ENCODE data around the gene MIR17HG. TPM values are rescaled to one million over a fixed set of nuclear protein-coding genes. Genes with fewer than 3 reads are reported as not detected.
"Not testable (repeated sequence)": the region's sequence is repeated elsewhere in the genome, so short reads cannot be mapped to it uniquely, and the experiment has no call there.

The MIR17HG gene
- 1 to 10 TPM; 2.1 to 9.7 (median 4.0) TPM for polyA plus RNA-seq (ENCODE audit: insufficient read length in 4 of 4)

- DNase-seq (ENCODE audit: low read depth in 4 of 4, low spot score in 3 of 4), result peak; percentile 59 to 84 (median 78)
Measured at GRCh38 chr13:91347202-91347995, at the start of gene MIR17HG. Gene MIR17HG, plus strand, starts transcription at chr13:91347687.

DNA sequence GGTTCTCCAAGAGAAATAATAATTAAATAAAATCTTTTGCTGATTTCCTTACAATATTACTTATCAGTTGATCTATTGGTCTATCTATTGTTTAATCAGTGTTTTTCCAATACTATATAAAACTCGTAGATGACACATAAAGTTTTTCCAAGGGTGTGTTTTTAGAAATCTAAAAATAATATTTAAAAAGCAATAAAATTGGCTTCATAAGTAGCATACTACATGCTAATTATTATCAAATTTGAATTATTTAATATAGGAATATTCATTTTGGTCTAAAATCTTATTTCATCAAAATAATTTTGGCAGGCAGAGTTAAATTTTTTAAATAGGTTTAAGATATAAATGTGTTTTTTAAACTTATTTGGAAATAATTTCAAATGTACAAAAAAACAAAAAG, 49.4 kb upstream of the MIR17HG start:
- no peak for DNase-seq (ENCODE audit: low read depth in 4 of 4, low spot score in 3 of 4)

- DNase-seq (ENCODE audit: low read depth in 4 of 4, low spot score in 3 of 4), result no peak
Measured at GRCh38 chr13:91302111-91302510, 45.4 kb upstream of the MIR17HG start.

- no peak for DNase-seq (ENCODE audit: low read depth in 4 of 4, low spot score in 3 of 4)
Measured at GRCh38 chr13:91303031-91303430, 44.5 kb upstream of the MIR17HG start.

DNA sequence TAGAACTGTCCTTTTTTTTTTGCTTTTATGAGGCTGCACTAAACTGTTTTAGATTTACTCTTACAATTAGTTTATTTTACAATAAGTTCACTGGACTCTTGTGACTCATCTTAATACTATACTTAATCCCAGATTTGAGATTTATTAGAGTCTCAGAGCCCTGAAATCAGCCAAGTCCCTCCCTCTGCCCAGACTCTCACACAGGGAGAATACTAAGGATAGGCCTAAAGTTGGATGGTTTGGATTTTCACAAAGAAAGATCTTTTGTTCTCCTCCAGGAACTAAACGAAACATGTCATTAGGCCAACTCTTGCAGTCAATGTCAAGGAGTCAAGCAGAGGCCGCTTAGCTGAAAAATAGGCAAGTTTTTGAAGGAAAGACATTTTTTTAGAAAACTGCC, 42.7 kb upstream of the MIR17HG start:
- no peak for DNase-seq (ENCODE audit: low read depth in 4 of 4, low spot score in 3 of 4)

GRCh38 chr13:91305652-91306051, 41.8 kb upstream of the MIR17HG start:
- DNase-seq (ENCODE audit: low read depth in 4 of 4, low spot score in 3 of 4), result no peak

DNA sequence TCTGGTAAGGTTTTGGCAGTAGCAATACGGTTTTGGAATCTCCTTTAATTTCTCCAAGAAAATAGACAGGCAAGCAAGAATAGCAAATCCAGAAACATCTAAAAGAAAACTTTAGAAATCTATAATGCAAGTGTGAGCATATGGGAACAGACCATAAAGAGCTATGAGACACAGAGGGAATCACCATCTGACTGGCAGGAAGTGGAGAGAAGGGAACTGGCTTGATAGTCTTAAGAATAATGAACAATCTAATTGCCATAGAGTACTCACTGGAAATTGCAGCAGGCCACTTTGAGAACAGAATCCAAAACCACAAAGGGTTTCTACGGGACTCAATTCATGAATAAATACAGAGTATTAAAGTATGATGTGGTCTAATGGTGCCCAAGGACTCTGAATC, 39.6 kb upstream of the MIR17HG start:
- no peak for DNase-seq (ENCODE audit: low read depth in 4 of 4, low spot score in 3 of 4)

DNA sequence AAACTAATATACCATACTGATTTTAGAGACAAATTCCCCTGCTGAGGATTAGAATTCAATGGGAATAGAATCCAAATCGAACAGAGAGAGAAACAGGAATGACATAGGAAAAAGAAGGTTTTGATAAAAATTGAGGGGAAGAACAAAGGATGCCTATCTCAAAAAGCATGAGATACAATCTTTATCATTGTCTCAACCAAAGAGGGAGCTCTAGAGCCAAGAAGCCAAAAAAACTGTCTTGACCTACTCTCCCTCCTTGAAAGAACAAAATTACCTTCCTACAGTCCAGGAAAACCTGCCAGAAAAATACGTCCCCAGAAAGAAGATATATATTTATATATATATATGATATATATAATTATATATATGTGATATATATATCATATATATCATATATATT, 39.2 kb upstream of the MIR17HG start:
- no peak for DNase-seq (ENCODE audit: low read depth in 4 of 4, low spot score in 3 of 4)

DNA sequence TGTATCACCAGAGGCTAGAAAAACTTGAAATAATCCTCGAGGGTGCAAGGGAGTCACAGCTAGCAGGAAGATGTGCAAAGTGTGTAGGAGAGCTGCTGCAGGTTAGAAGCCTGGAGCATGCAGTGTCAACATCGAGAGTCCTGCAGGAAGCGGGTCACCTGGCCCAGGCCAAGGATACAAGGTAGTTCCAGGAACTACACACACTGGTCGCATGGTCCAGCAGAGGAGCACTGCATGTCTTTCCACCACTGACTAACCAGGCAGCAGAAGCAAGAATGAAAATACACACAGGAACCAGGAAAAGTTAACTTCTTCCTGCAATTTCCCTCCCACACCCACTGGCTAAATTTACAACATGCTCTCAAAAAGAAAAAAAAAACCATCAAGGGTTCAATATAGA, 36.0 kb upstream of the MIR17HG start:
- no peak for DNase-seq (ENCODE audit: low read depth in 4 of 4, low spot score in 3 of 4)

GRCh38 chr13:91312324-91312723, 35.2 kb upstream of the MIR17HG start:
- no peak for DNase-seq (ENCODE audit: low read depth in 4 of 4, low spot score in 3 of 4)

DNA sequence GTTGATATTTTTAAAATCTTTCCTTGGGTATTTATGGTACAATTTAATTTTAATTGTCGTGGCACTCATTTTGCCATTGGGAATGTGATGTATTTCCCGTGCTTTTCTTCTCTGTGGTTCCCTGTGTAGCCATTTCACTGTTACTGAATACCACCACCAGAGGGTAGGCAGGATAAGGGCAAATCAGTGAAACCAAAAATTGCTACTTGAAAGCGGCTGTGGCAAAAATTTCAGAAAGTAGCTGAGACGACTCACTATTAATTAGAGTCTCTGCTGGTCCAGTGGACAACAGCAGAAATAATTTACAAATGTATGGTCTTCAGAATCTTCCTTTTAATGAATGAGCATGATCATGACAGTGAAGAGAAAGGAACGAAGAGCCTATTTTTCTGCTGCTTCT, 34.4 kb upstream of the MIR17HG start:
- no peak for DNase-seq (ENCODE audit: low read depth in 4 of 4, low spot score in 3 of 4)

- DNase-seq (ENCODE audit: low read depth in 4 of 4, low spot score in 3 of 4), result no peak
Measured at GRCh38 chr13:91313581-91313980, 33.9 kb upstream of the MIR17HG start.

GRCh38 chr13:91314888-91315287, 32.6 kb upstream of the MIR17HG start:
- no peak for DNase-seq (ENCODE audit: low read depth in 4 of 4, low spot score in 3 of 4)

DNA sequence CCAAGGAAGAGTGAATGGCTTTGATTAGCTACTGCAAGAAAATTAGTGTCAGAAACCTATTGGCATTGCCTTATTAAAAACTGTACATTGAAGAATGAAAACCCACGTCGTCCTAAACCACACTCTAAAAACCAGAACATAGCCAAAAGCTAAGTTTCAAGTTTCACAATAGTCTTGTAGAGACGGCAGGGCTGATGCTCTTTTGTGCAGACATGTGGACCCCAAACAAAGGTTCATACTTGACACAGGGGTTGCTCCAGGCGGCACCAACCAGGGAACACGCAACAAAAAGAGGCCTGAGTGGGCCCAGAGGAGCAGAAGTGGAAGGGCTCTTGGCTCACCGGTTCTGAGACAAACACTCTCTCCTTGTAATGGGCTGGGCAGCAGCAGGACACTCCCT, 28.6 kb upstream of the MIR17HG start:
- no peak for DNase-seq (ENCODE audit: low read depth in 4 of 4, low spot score in 3 of 4)

DNA sequence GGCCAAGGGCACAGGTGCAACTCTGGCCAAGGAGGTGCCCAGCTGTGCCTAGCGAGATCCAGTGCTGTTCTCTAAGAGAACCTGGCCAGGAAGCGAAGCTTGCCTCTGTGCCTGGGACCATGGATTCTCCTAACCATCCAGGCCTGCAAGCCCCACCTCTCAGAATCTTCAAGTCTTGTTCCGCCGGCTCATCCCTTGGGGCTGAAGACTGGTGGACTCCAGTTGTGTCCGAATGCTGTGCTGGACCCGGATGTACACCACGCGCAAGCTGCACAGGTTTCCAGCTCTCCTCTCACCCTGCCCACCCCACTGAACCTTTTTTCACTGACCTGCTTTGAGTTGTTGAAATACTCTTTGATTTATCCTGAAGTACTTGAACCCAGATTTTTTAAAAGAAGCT, 27.5 kb upstream of the MIR17HG start:
- DNase-seq (ENCODE audit: low read depth in 4 of 4, low spot score in 3 of 4), result no peak

DNA sequence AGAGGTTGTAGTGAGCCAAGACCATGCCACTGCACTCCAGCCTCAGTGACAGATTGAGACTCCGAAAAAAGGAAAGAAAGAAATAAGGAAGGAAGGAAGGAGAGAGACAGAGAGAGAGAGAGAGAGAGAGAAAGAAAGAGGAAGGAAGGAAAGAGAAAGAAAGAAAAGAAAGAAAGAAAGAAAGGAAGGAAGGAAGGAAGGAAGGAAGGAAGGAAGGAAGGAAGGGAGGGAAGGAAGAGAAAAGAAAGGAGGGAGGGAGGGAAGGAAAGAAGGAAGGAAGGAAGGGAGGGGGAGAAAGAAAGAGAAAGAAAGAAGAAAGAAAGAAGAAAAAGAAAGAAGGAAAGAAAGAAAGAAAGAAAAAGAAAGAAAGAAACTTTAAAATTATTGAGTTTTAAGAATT, 26.5 kb upstream of the MIR17HG start:
- not testable (repeated sequence) for DNase-seq (ENCODE audit: low read depth in 4 of 4, low spot score in 3 of 4)

- DNase-seq (ENCODE audit: low read depth in 4 of 4, low spot score in 3 of 4), result no peak
Measured at GRCh38 chr13:91323349-91323748, 24.1 kb upstream of the MIR17HG start.

GRCh38 chr13:91326146-91326545, 21.3 kb upstream of the MIR17HG start:
- no peak for DNase-seq (ENCODE audit: low read depth in 4 of 4, low spot score in 3 of 4)

GRCh38 chr13:91328726-91329125, 18.8 kb upstream of the MIR17HG start:
- DNase-seq (ENCODE audit: low read depth in 4 of 4, low spot score in 3 of 4), result no peak

- no peak for DNase-seq (ENCODE audit: low read depth in 4 of 4, low spot score in 3 of 4)
Measured at GRCh38 chr13:91329733-91330132, 17.8 kb upstream of the MIR17HG start.

GRCh38 chr13:91331047-91331915, 16.2 kb upstream of the MIR17HG start:
- DNase-seq (ENCODE audit: low read depth in 4 of 4, low spot score in 3 of 4), result no peak

DNA sequence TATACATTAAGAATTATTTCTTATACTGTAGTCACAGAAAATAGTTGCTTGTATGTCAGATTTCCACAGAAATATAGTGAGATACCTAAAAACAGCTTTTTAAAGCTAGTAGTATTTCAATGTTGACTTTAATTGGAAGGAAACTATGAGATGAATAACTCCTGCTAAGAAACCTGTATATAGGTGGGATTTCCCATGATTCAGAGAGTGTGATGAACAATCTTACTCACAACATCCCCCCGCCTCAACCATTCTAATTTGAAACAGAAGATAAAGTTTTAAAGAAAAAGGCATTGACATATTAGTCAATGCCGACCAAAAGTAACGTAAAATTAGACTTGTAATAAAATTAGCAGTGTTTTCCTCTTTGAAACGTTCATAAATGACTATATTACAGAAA, 1.4 kb upstream of the MIR17HG start:
- DNase-seq (ENCODE audit: low read depth in 4 of 4, low spot score in 3 of 4), result no peak
